ENCODE results near the gene NDUFV2. TPM values are rescaled to one million over a fixed set of nuclear protein-coding genes. Genes with fewer than 3 reads are reported as not detected.

NDUFV2 gene
- total RNA-seq, 1 experiment from 2014 or later, result 192 TPM

DNA sequence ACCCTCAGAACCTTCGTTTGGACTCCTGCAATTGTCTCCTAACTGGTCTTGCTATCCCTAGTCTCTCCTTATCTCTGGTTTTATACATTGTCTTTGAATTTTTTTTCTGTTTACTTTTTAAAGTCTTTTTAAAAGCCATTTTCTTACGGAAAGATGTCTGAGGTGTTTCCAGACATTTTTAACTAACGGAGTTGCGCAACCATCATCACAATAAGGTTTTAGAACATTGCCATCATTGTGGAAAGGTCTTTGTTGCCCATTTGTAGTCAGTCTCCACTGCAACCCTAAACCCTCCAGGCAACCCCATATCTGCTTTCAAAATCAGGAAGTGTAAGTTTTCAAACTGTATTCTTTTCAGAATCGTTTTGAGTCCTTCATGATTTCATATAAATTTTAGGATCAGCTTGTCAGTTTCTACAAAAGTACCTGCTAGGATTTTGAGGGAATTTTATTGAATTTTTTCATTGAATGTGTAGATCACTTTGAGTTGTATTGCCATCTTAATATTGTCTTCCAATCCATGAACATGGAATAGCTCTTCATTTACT is 80.4 kb downstream of the NDUFV2 start:
- BruUV-seq (replicated peaks), result no TSS peak
- Mint-ChIP-seq H3K27me3 (ENCODE audit: insufficient read depth, unreplicated experiment) (no peaks in the 10 kb centered on the region), H3K4me3 (ENCODE audit: unreplicated experiment) (no peak overlapping the region), H3K4me1 (ENCODE audit: insufficient read depth, unreplicated experiment) (peaks cover 11% of the 10 kb centered on the region), H3K27ac (ENCODE audit: low read depth, unreplicated experiment) (no peak overlapping the region), H3K36me3 (ENCODE audit: insufficient read depth, unreplicated experiment) (peaks cover 20% of the 10 kb centered on the region), H3K9me3 (ENCODE audit: unreplicated experiment) (peaks cover 7% of the 10 kb centered on the region)
- CTCF ChIA-PET, result no interaction called here
- POLR2A ChIA-PET, result no interaction called here
- intact Hi-C loops (cut with micrococcal nuclease), result no loop called here
- no peak for DNase-seq (ENCODE audit: unreplicated experiment)
- TF ChIP-seq, protein P1, sequence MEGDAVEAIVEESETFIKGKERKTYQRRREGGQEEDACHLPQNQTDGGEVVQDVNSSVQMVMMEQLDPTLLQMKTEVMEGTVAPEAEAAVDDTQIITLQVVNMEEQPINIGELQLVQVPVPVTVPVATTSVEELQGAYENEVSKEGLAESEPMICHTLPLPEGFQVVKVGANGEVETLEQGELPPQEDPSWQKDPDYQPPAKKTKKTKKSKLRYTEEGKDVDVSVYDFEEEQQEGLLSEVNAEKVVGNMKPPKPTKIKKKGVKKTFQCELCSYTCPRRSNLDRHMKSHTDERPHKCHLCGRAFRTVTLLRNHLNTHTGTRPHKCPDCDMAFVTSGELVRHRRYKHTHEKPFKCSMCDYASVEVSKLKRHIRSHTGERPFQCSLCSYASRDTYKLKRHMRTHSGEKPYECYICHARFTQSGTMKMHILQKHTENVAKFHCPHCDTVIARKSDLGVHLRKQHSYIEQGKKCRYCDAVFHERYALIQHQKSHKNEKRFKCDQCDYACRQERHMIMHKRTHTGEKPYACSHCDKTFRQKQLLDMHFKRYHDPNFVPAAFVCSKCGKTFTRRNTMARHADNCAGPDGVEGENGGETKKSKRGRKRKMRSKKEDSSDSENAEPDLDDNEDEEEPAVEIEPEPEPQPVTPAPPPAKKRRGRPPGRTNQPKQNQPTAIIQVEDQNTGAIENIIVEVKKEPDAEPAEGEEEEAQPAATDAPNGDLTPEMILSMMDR (IDR thresholded peaks at IDR 0.05; ENCODE audit: unreplicated experiment), result no peak

Other genes starting within 250 kb of the NDUFV2 start
- 25.3 and 36.7 TPM in 2 replicates for gene ANKRD12, start 34.1 kb downstream of the NDUFV2 start, total RNA-seq (2022)
- 26.0 and 31.7 TPM in 2 replicates for gene TWSG1, start 232.1 kb downstream of the NDUFV2 start, total RNA-seq (2022)